Left ventricle myocardium inferior (tissue), 1 donor: Measurements from ENCODE around the gene MAP3K3. TPM values are rescaled to one million over a fixed set of nuclear protein-coding genes. Genes with fewer than 3 reads are reported as not detected.

Experiments
- DNase-seq: peaks from one replicate; pipeline ENCODE4 v3.0.0-alpha.2; 2020
- H3K27ac ChIP-seq: fragments of 200-600 bp; replicated peaks from 2 replicates; pipeline ENCODE4 v1.8.0; 2021
- H3K27me3 ChIP-seq: fragments of 200-600 bp; 2 replicates; pipeline ENCODE4 v1.8.0; 2021; ENCODE audit warnings: low read depth
- H3K36me3 ChIP-seq: fragments of 200-600 bp; 2 replicates; pipeline ENCODE4 v1.8.0; 2021
- H3K4me1 ChIP-seq: fragments of 200-600 bp; 2 replicates; pipeline ENCODE4 v1.8.0; 2021
- H3K4me3 ChIP-seq: fragments of 200-600 bp; 2 replicates; pipeline ENCODE4 v1.8.0; 2021; ENCODE audit warnings: mild to moderate bottlenecking, moderate library complexity
- H3K9me3 ChIP-seq: fragments of 200-600 bp; replicated peaks from 2 replicates; pipeline ENCODE4 v1.8.0; 2021
- intact Hi-C: fragments of 100-400 bp; cut with micrococcal nuclease; formaldehyde crosslinking; loops from one replicate; pipeline ENCODE4 v1.11.0; 2022
- total RNA-seq: library from RNA; stranded (reverse); fragmentation: NEBNext Ultra II Directional; extraction: Animal tissue kit (Norgen Biotek cat#: 25700); gene quantifications from one replicate; pipeline ENCODE4 v1.2.1, GENCODE V29; 2021
- TF ChIP-seq, protein P1 (sequence below): fragments of 200-600 bp; IDR thresholded peaks from 2 replicates; pipeline ENCODE4 v1.8.0; 2021; ENCODE audit warnings: antibody characterized with exemption, mild to moderate bottlenecking, borderline replicate concordance
- donor health status: DM: no; HTN: yes; CAD: no; lungs with severe emphysema.

Gene MAP3K3
- total RNA-seq, 1 donor from 2014 or later: 41.3 TPM

GRCh38 chr17:63645775-63646487 lies 23.7 kb downstream of the MAP3K3 start:
- intact Hi-C loops: no loop called here
- H3K27me3 ChIP-seq: no peaks in the 10 kb centered on the region
- H3K36me3 ChIP-seq: peaks cover 36% of the 10 kb centered on the region
- H3K4me1 ChIP-seq: peaks cover 30% of the 10 kb centered on the region
- TF ChIP-seq, protein P1, sequence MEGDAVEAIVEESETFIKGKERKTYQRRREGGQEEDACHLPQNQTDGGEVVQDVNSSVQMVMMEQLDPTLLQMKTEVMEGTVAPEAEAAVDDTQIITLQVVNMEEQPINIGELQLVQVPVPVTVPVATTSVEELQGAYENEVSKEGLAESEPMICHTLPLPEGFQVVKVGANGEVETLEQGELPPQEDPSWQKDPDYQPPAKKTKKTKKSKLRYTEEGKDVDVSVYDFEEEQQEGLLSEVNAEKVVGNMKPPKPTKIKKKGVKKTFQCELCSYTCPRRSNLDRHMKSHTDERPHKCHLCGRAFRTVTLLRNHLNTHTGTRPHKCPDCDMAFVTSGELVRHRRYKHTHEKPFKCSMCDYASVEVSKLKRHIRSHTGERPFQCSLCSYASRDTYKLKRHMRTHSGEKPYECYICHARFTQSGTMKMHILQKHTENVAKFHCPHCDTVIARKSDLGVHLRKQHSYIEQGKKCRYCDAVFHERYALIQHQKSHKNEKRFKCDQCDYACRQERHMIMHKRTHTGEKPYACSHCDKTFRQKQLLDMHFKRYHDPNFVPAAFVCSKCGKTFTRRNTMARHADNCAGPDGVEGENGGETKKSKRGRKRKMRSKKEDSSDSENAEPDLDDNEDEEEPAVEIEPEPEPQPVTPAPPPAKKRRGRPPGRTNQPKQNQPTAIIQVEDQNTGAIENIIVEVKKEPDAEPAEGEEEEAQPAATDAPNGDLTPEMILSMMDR: no peak
- peak overlapping the region; percentile 27 for H3K27ac ChIP-seq
- no peak for DNase-seq
- no peak overlapping the region for H3K4me3 ChIP-seq
- H3K9me3 ChIP-seq: no peaks in the 10 kb centered on the region

DNA sequence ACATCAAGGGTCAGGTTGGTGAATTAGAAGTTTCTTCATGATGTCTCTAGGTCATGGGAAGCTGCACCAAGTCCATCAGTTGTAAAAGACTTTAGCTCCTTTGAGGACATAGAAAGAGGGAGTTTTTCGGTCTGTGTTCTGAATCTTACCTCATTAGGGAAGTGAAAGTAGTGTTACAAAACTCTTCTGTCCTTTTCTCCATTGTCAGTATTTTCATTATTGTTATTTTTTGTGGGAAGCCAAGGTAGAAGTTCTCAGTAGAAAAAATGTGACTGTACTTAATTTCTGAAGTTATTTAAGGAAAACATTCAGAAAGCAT lies 24.2 kb downstream of the MAP3K3 start:
- Histone ChIP-seq H3K27me3 (no peaks in the 10 kb centered on the region), H3K36me3 (peaks cover 41% of the 10 kb centered on the region), H3K4me1 (peaks cover 28% of the 10 kb centered on the region), H3K9me3 (no peaks in the 10 kb centered on the region), H3K27ac (peak overlapping the region; percentile 27), H3K4me3 (no peak overlapping the region)
- TF ChIP-seq, protein P1: no peak
- intact Hi-C loops: no loop called here
- DNase-seq: no peak

- H3K9me3 ChIP-seq: no peaks in the 10 kb centered on the region
- intact Hi-C loops: no loop called here
- TF ChIP-seq, protein P1: no peak
- H3K4me3 ChIP-seq: no peak overlapping the region
- H3K4me1 ChIP-seq: peaks cover 22% of the 10 kb centered on the region
- DNase-seq: no peak
- H3K27me3 ChIP-seq: no peaks in the 10 kb centered on the region
- peaks cover 40% of the 10 kb centered on the region for H3K36me3 ChIP-seq
- peak overlapping the region; percentile 31 for H3K27ac ChIP-seq
Measured at GRCh38 chr17:63647065-63647725, 25.0 kb downstream of the MAP3K3 start.

- TF ChIP-seq, protein P1: no peak
- intact Hi-C loops: no loop called here
- Histone ChIP-seq H3K27me3 (no peaks in the 10 kb centered on the region), H3K9me3 (no peaks in the 10 kb centered on the region), H3K36me3 (peaks cover 42% of the 10 kb centered on the region), H3K4me3 (no peak overlapping the region), H3K27ac (no peak overlapping the region), H3K4me1 (peaks cover 28% of the 10 kb centered on the region)
- no peak for DNase-seq
Measured at GRCh38 chr17:63647936-63648335, 25.7 kb downstream of the MAP3K3 start.

DNA sequence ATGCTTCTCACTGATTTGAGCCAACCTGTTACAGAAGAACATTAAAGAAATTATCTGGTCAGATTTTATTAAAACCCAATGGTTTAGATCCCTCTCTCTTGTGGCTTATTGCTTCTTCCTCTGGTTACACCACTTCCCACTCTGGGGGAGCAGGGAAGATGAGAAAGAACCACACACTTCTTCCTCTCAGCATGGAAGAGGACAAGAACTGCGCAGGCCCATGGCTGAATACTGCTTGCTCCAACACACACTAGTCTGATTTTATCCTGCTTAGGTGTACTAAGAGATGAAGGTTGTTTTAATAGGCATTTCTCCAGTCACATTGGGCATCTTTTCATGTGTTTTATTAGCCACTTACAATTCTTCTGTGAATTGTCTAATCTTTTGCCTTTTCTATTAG lies 27.6 kb downstream of the MAP3K3 start:
- Histone ChIP-seq H3K36me3 (peaks cover 56% of the 10 kb centered on the region), H3K9me3 (no peaks in the 10 kb centered on the region), H3K27me3 (no peaks in the 10 kb centered on the region), H3K27ac (no peak overlapping the region), H3K4me1 (peaks cover 28% of the 10 kb centered on the region), H3K4me3 (no peak overlapping the region)
- TF ChIP-seq, protein P1: no peak
- intact Hi-C loops: no loop called here
- no peak for DNase-seq
